Hepatocyte (in vitro differentiated cells): ENCODE data around the gene CERS5. TPM values are rescaled to one million over a fixed set of nuclear protein-coding genes. Genes with fewer than 3 reads are reported as not detected.
A peak's percentile ranks its signal among the peaks of the same experiment; 100 is the strongest.

Experiments
- DNase-seq: peaks from one replicate; pipeline ENCODE4 v3.0.0-alpha.2; 2016; ENCODE audit warnings: low spot score
- H2AFZ ChIP-seq: fragments of 200-600 bp; sonication (generic); 2 replicates; pipeline ENCODE4 v1.6.0; 2016; ENCODE audit warnings: antibody characterized with exemption, mild to moderate bottlenecking
- H3K27ac ChIP-seq: fragments of 200-600 bp; sonication (generic); 2 replicates; pipeline ENCODE4 v1.5.1; 2016; ENCODE audit warnings: mild to moderate bottlenecking
- H3K27me3 ChIP-seq: fragments of 200-600 bp; sonication (generic); 2 replicates; pipeline ENCODE4 v1.6.1; 2016
- H3K36me3 ChIP-seq: fragments of 200-600 bp; sonication (generic); replicated peaks from 2 replicates; pipeline ENCODE4 v1.5.1; 2016; ENCODE audit warnings: low read depth; ENCODE audit not compliant: insufficient read depth
- H3K4me1 ChIP-seq: fragments of 200-600 bp; sonication (generic); 2 replicates; pipeline ENCODE4 v1.5.1; 2016; ENCODE audit warnings: mild to moderate bottlenecking, moderate library complexity; ENCODE audit not compliant: insufficient read depth
- H3K4me2 ChIP-seq: fragments of 200-600 bp; sonication (generic); 2 replicates; pipeline ENCODE4 v1.6.0; 2016
- H3K4me3 ChIP-seq: fragments of 200-600 bp; sonication (generic); 2 replicates; pipeline ENCODE4 v1.5.1; 2016; ENCODE audit warnings: mild to moderate bottlenecking
- H3K79me2 ChIP-seq: fragments of 200-600 bp; sonication (generic); 2 replicates; pipeline ENCODE4 v1.6.0; 2017; ENCODE audit warnings: mild to moderate bottlenecking
- H3K9me2 ChIP-seq: fragments of 200-600 bp; sonication (generic); replicated peaks from 2 replicates; pipeline ENCODE4 v1.6.0; 2017; ENCODE audit warnings: mild to moderate bottlenecking; ENCODE audit not compliant: insufficient read depth
- H3K9me3 ChIP-seq: fragments of 200-600 bp; sonication (generic); 2 replicates; pipeline ENCODE4 v1.5.1; 2016; ENCODE audit warnings: low read depth, mild to moderate bottlenecking
- H4K20me1 ChIP-seq: fragments of 200-600 bp; sonication (generic); 2 replicates; pipeline ENCODE4 v1.6.0; 2016; ENCODE audit warnings: mild to moderate bottlenecking; ENCODE audit not compliant: insufficient read depth, poor library complexity, severe bottlenecking
- CTCF ChIP-seq: fragments of 200-600 bp; sonication (generic); IDR thresholded peaks from 2 replicates; pipeline ENCODE4 v1.5.1; 2016; ENCODE audit warnings: antibody characterized with exemption, mild to moderate bottlenecking; ENCODE audit not compliant: poor library complexity
- EZH2 ChIP-seq: fragments of 200-600 bp; sonication (generic); IDR thresholded peaks from 2 replicates; pipeline ENCODE4 v1.6.1; 2016; ENCODE audit warnings: antibody characterized with exemption, mild to moderate bottlenecking, borderline replicate concordance
- EZH2phosphoT487 ChIP-seq: fragments of 200-600 bp; sonication (generic); IDR thresholded peaks from one replicate; pipeline ENCODE4 v1.6.1; 2018; ENCODE audit warnings: antibody characterized with exemption, mild to moderate bottlenecking, low read depth, moderate library complexity; ENCODE audit not compliant: unreplicated experiment, severe bottlenecking
- WGBS: methylation state at CpG from one replicate; pipeline ENCODE4 v1.1.6; 2016; ENCODE audit warnings: low lambda C conversion rate; ENCODE audit errors: missing lambda C conversion rate; 5-methylcytosine and 5-hydroxymethylcytosine counted together
- polyA plus RNA-seq: library from polyadenylated mRNA; unstranded; fragments of >200 nt; fragmentation: Nextera tagmentation; extraction: Ambion mirVana; gene quantifications from 2 replicates; pipeline ENCODE4 v1.2.1, GENCODE V29; 2016
- total RNA-seq: library from RNA; depleted of rRNA; stranded (reverse); fragments of >200 nt; gene quantifications from 2 replicates; pipeline ENCODE4 v1.2.3, GENCODE V29; 2014

CERS5 gene
- total and polyA plus RNA-seq, 2 experiments from 2014 or later = 38.8 to 53.3 TPM

GRCh38 chr12:50200552-50201273, 33.5 kb upstream of the CERS5 start:
- H3K36me3 ChIP-seq = no peaks in the 10 kb centered on the region
- H3K9me2 ChIP-seq = no peaks in the 10 kb centered on the region
- H2AFZ ChIP-seq = no peak overlapping the region
- peaks cover 16% of the 10 kb centered on the region for H3K4me1 ChIP-seq
- no peaks in the 10 kb centered on the region for H3K79me2 ChIP-seq
- no peaks in the 10 kb centered on the region for H4K20me1 ChIP-seq
- no peak overlapping the region for H3K4me3 ChIP-seq
- peak overlapping the region; percentile 80 for H3K27ac ChIP-seq
- 81% methylated on average over 2 of the region's 2 CpGs for WGBS
- no peak for DNase-seq
- H3K27me3 ChIP-seq = no peaks in the 10 kb centered on the region
- no peak for TF ChIP-seq EZH2
- TF ChIP-seq CTCF = no peak
- TF ChIP-seq EZH2phosphoT487 = no peak
- no peaks in the 10 kb centered on the region for H3K9me3 ChIP-seq
- H3K4me2 ChIP-seq = no peak overlapping the region

GRCh38 chr12:50198829-50199228, 31.7 kb upstream of the CERS5 start:
- Histone ChIP-seq H3K36me3 (no peaks in the 10 kb centered on the region), H3K79me2 (no peaks in the 10 kb centered on the region), H3K9me3 (no peaks in the 10 kb centered on the region), H3K4me3 (no peak overlapping the region), H4K20me1 (no peaks in the 10 kb centered on the region), H2AFZ (no peak overlapping the region), H3K27me3 (no peaks in the 10 kb centered on the region), H3K27ac (no peak overlapping the region), H3K4me2 (no peak overlapping the region), H3K9me2 (no peaks in the 10 kb centered on the region), H3K4me1 (peaks cover 16% of the 10 kb centered on the region)
- WGBS = 88% methylated on average over 5 of the region's 5 CpGs
- no peak for DNase-seq
- no peak for TF ChIP-seq EZH2
- no peak for TF ChIP-seq CTCF
- no peak for TF ChIP-seq EZH2phosphoT487

- no peak overlapping the region for H3K4me2 ChIP-seq
- no peaks in the 10 kb centered on the region for H3K27me3 ChIP-seq
- no peak overlapping the region for H2AFZ ChIP-seq
- no peaks in the 10 kb centered on the region for H4K20me1 ChIP-seq
- TF ChIP-seq CTCF = no peak
- TF ChIP-seq EZH2 = no peak
- no peak for TF ChIP-seq EZH2phosphoT487
- no peaks in the 10 kb centered on the region for H3K9me2 ChIP-seq
- no peaks in the 10 kb centered on the region for H3K9me3 ChIP-seq
- DNase-seq = no peak
- H3K36me3 ChIP-seq = no peaks in the 10 kb centered on the region
- H3K27ac ChIP-seq = peak overlapping the region; percentile 5
- H3K4me3 ChIP-seq = no peak overlapping the region
- WGBS = 71% methylated on average over 5 of the region's 5 CpGs
- H3K79me2 ChIP-seq = no peaks in the 10 kb centered on the region
- peaks cover 12% of the 10 kb centered on the region for H3K4me1 ChIP-seq
These were observed 30.1 kb upstream of the CERS5 start for GRCh38 chr12:50197297-50197727.
